H1 (cell line): ENCODE results near the gene SPECC1. TPM values are rescaled to one million over a fixed set of nuclear protein-coding genes. Genes with fewer than 3 reads are reported as not detected.

Experiments used
- CTCF ChIP-seq, 3 experiments: IDR thresholded peaks; 1 replicate in 2 of 3; 2 replicates in 1 of 3; pipeline versions ENCODE4 v1.5.1 to v1.6.1; 2011; ENCODE audit warnings: low read length in 3 of 3, mild to moderate bottlenecking in 3 of 3, inconsistent platforms in 2 of 3, low read depth in 1 of 3, moderate library complexity in 1 of 3; ENCODE audit not compliant: insufficient read depth in 1 of 3; ENCODE audit errors: control extremely low read depth in 1 of 3
- EZH2 ChIP-seq: fragments of 200-600 bp; sonication (generic); IDR thresholded peaks from 2 replicates; pipeline ENCODE4 v1.7.1; 2012; ENCODE audit warnings: low read depth, mild to moderate bottlenecking, moderate library complexity, low read length, inconsistent platforms; ENCODE audit not compliant: severe bottlenecking
- GABPA ChIP-seq: IDR thresholded peaks from 2 replicates; pipeline ENCODE4 v1.6.1; 2011; ENCODE audit warnings: mild to moderate bottlenecking, low read length, moderate library complexity, borderline replicate concordance; ENCODE audit not compliant: insufficient read depth
- RBBP5 ChIP-seq: IDR thresholded peaks from 2 replicates; pipeline ENCODE4 v1.7.1; 2012; ENCODE audit warnings: low read depth, mild to moderate bottlenecking, inconsistent platforms, low read length, moderate library complexity, borderline replicate concordance
- SP1 ChIP-seq: IDR thresholded peaks from 2 replicates; pipeline ENCODE4 v1.6.1; 2011; ENCODE audit warnings: low read depth, low read length
- polyA plus RNA-seq, 7 experiments: library from polyadenylated mRNA; depleted of rRNA in 3 of 7; stranded (reverse) in 5 of 7; unstranded in 2 of 7; fragments of >200 nt in 5 of 7; fragments of 200-250 nt in 2 of 7; gene quantifications; 1 replicate in 5 of 7; 2 replicates in 1 of 7; 4 replicates in 1 of 7; pipeline versions ENCODE4 v1.2.1 to v1.2.3, GENCODE V29; 2011 to 2013; ENCODE audit warnings: missing spikeins in 2 of 7, mixed read lengths in 2 of 7
- total RNA-seq: library from RNA; stranded (reverse); fragmentation: NEBNext Ultra II Directional; extraction: Animal tissue kit (Norgen Biotek cat#: 25700); gene quantifications from 2 replicates; pipeline ENCODE4 v1.2.1, GENCODE V29; 2021

The SPECC1 gene
- total and polyA plus RNA-seq, 2 of the 8 experiments (the other 6 are each of a cell fraction or from before 2014, with no cell fraction given), result 35.8 to 87.9 TPM

- TF ChIP-seq SP1, result no peak
- no peak for TF ChIP-seq CTCF (IDR thresholded peaks at IDR 0.05; ENCODE audit: control extremely low read depth in 1 of 3, insufficient read depth in 1 of 3, low read depth in 1 of 3, low read length in 3 of 3)
- TF ChIP-seq GABPA, result no peak
- TF ChIP-seq RBBP5, result no peak
- TF ChIP-seq EZH2, result no peak
- TF ChIP-seq, all 59 proteins: peak for 0
Observed at GRCh38 chr17:20043021-20043420, 33.9 kb downstream of the SPECC1 start (continued).
